Measurements from ENCODE around the gene NDUFS5. TPM values are rescaled to one million over a fixed set of nuclear protein-coding genes. Genes with fewer than 3 reads are reported as not detected.
"Not testable (repeated sequence)": the region's sequence is repeated elsewhere in the genome, so short reads cannot be mapped to it uniquely, and the experiment has no call there.

Gene NDUFS5
- total RNA-seq, 3 donors from 2014 or later: 161 to 226 (median 205) TPM

GRCh38 chr1:39043513-39043912, 17.4 kb downstream of the NDUFS5 start:
- H3K9me3 Mint-ChIP-seq: no peaks in the 10 kb centered on the region
- ATAC-seq: no peak
- H3K4me1 Mint-ChIP-seq (ENCODE audit: low read depth): peaks cover 8% of the 10 kb centered on the region
- H3K27me3 Mint-ChIP-seq (ENCODE audit: low read depth): no peaks in the 10 kb centered on the region
- no peak overlapping the region for H3K4me3 Mint-ChIP-seq
- H3K36me3 Mint-ChIP-seq (ENCODE audit: insufficient read depth): peaks cover 21% of the 10 kb centered on the region
- DNase-seq: no peak

- no peak for ATAC-seq
These were observed 18.6 kb downstream of the NDUFS5 start for GRCh38 chr1:39044762-39045161.

GRCh38 chr1:39045231-39045630, 19.1 kb downstream of the NDUFS5 start:
- Mint-ChIP-seq H3K36me3 (ENCODE audit: insufficient read depth) (peaks cover 23% of the 10 kb centered on the region), H3K4me1 (ENCODE audit: low read depth) (no peaks in the 10 kb centered on the region), H3K27me3 (ENCODE audit: low read depth) (no peaks in the 10 kb centered on the region), H3K4me3 (no peak overlapping the region), H3K9me3 (no peaks in the 10 kb centered on the region)
- no peak for DNase-seq
- no peak for ATAC-seq

More at GRCh38 chr1:39044762-39045161, 18.6 kb downstream of the NDUFS5 start:
- Mint-ChIP-seq H3K9me3 (no peaks in the 10 kb centered on the region), H3K4me3 (no peak overlapping the region), H3K36me3 (ENCODE audit: insufficient read depth) (peaks cover 23% of the 10 kb centered on the region), H3K27me3 (ENCODE audit: low read depth) (no peaks in the 10 kb centered on the region), H3K4me1 (ENCODE audit: low read depth) (peaks cover 2% of the 10 kb centered on the region)
- DNase-seq: no peak

DNA sequence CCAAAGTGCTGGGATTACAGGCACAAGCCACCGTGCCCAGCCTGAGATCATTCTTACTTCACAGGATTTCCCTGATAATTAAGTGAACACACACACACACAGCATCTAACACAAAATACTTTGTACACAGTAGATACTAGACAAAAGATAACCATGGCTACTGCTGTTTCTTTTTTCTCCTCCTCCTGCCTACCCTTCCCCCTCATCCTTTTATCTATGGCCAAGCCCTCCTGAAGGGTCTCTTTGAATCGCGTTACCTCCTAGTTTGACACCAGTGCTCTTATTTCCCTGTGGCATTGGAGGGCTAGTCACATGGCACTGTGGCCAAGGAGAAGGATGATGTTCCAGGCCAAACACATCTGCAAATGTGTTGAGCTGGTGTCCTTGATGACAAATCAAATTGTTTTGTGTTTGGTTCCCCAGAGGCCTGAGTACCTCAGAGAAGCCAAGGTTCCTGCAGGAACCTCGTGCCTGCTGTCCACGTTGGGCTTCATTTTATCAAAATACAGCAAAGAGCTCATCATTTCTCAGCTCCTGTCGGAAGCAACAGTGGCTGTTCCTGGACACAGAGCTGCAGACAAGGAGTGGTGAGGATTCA, 20.6 kb downstream of the NDUFS5 start:
- no peak for ATAC-seq
- peaks cover 26% of the 10 kb centered on the region for H3K36me3 Mint-ChIP-seq (ENCODE audit: insufficient read depth)
- H3K27me3 Mint-ChIP-seq (ENCODE audit: low read depth): no peaks in the 10 kb centered on the region
- no peaks in the 10 kb centered on the region for H3K9me3 Mint-ChIP-seq
- DNase-seq: no peak
- peaks cover 5% of the 10 kb centered on the region for H3K4me1 Mint-ChIP-seq (ENCODE audit: low read depth)
- H3K4me3 Mint-ChIP-seq: no peak overlapping the region

DNA sequence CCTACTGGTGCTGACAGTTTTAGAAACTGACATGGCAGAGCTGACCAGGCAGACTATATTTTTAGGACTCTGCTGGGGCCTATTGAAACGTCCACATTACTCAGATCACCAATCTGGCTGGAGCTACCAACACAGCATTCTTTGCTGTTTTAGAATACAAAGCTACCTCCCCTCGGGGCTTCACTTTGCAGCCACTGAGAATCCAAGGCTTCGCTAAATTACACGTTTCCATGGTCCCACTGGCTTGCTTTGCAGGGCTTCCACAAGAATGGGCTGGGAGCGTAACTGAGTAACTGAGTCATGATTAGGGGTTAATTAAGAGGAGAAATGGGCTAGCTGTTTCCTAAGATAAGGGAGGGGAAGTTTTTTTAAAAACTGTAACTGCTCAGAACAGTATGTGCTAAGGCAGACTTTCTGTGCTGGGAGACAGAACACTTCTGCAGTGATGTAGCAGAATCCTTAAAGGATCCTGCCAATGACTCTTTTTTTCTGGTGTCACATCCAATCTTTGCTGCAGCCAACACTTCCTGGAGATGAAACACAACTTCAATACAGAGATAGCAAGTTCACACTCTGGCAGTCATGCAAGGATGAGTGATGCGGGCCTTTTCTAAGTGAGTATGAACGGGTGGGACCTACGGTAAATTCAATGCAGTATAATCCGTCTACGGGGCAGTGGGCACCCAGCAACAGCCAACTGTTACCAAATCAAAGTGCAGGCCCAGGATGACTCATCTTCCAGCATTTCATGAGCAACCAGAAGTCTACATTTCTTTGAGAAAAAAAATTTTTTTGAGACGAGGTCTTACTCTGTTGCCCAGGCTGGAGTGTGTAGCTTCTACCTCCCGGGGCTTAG, 21.5 kb downstream of the NDUFS5 start:
- peak; percentile 28 to 37 for ATAC-seq
- H3K36me3 Mint-ChIP-seq (ENCODE audit: insufficient read depth): peaks cover 23% of the 10 kb centered on the region

DNA sequence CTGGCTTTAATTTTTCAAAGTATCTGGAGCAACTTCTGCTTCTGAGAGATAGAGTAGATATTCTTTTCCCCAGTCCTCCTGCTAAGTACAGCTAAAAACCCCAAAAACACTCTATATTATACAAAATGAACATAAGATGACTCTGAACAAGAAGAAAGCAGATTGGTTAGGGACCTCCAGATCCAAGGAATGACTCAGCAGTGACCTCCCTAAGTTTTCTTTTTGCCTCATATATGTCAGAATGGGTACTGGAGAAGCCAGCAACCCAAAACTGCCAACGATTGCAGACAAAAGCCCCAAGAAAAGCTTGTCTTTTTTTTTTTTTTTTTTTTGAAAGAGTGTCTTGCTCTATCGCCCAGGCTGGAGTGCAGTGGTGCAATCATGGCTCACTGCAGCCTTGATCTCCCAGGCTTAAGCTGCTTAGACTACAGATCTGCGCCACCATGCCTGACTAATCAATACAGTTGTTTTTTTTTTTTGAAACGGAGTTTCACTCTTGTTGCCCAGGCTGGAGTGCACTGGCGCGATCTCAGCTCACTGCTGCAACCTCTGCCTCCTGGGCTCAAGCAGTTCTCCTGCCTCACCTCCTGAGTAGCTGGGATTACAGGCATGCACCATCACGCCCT, 22.7 kb downstream of the NDUFS5 start:
- DNase-seq: no peak
- H3K4me1 Mint-ChIP-seq (ENCODE audit: low read depth): peaks cover 5% of the 10 kb centered on the region
- H3K9me3 Mint-ChIP-seq: no peaks in the 10 kb centered on the region
- H3K27me3 Mint-ChIP-seq (ENCODE audit: low read depth): no peaks in the 10 kb centered on the region
- peaks cover 21% of the 10 kb centered on the region for H3K36me3 Mint-ChIP-seq (ENCODE audit: insufficient read depth)
- no peak for ATAC-seq
- H3K4me3 Mint-ChIP-seq: no peak overlapping the region

More for the DNA sequence above, 21.5 kb downstream of the NDUFS5 start:
- Mint-ChIP-seq H3K4me3 (no peak overlapping the region), H3K27me3 (ENCODE audit: low read depth) (no peaks in the 10 kb centered on the region), H3K4me1 (ENCODE audit: low read depth) (peaks cover 5% of the 10 kb centered on the region), H3K9me3 (no peaks in the 10 kb centered on the region)
- DNase-seq: no peak

- Mint-ChIP-seq H3K4me3 (no peak overlapping the region), H3K4me1 (ENCODE audit: low read depth) (peaks cover 5% of the 10 kb centered on the region), H3K36me3 (ENCODE audit: insufficient read depth) (peaks cover 19% of the 10 kb centered on the region), H3K27me3 (ENCODE audit: low read depth) (no peaks in the 10 kb centered on the region), H3K9me3 (no peaks in the 10 kb centered on the region)
- DNase-seq (no peak), ATAC-seq (no peak)
These were observed 23.9 kb downstream of the NDUFS5 start for GRCh38 chr1:39050001-39050400.

- not testable (repeated sequence) for ATAC-seq; H3K27me3 Mint-ChIP-seq (ENCODE audit: low read depth); H3K9me3 Mint-ChIP-seq
These were observed 25.2 kb downstream of the NDUFS5 start for GRCh38 chr1:39051193-39051850.

DNA sequence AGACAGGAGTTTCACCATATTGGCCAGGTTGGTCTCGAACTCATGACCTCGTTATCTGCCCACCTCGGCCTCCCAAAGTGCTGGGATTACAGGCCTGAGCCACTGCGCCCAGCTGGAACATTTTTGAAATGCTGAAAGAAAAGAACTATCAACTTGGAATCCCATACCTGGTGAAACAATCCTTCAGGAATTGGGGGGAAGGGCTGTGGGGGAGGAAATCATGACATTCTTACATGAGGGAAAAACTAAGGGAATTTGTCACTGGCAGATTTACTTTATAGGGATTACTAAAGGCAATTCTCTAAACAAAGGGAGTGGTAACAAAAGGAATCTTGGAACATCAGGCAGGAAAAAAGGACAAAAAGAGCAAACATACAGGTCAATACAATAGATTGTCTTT, 25.8 kb downstream of the NDUFS5 start:
- Mint-ChIP-seq H3K4me3 (no peak overlapping the region), H3K27me3 (ENCODE audit: low read depth) (no peaks in the 10 kb centered on the region), H3K36me3 (ENCODE audit: insufficient read depth) (peaks cover 16% of the 10 kb centered on the region), H3K9me3 (no peaks in the 10 kb centered on the region), H3K4me1 (ENCODE audit: low read depth) (peaks cover 5% of the 10 kb centered on the region)
- DNase-seq (no peak), ATAC-seq (no peak)

More at GRCh38 chr1:39051193-39051850, 25.2 kb downstream of the NDUFS5 start:
- not testable (repeated sequence) for DNase-seq; H3K4me1 Mint-ChIP-seq (ENCODE audit: low read depth); H3K4me3 Mint-ChIP-seq
- peaks cover 16% of the 10 kb centered on the region for H3K36me3 Mint-ChIP-seq (ENCODE audit: insufficient read depth)

DNA sequence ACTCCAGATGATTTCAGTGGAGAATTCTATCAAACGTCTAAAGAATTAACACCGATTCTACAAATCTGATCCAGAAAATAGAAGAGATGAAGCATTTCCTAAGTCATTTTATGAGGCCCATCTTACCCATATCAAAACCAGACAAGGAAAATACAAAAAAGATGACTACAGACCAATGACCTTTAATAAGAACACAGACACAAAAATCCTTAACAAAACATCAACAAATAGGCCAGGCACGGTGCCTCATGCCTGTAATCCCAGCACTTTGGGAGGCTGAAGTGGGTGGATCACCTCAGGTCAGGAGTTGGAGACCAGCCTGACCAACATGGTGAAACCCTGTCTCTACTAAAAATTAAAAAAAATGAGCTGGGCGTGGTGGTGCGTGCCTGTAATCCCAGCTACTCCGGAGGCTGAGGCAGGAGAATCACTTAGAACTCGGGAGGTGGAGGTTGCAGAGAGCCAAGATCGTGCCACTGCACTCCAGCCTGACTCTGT, 29.1 kb downstream of the NDUFS5 start:
- not testable (repeated sequence) for H3K27me3 Mint-ChIP-seq (ENCODE audit: low read depth); DNase-seq; H3K4me1 Mint-ChIP-seq (ENCODE audit: low read depth); H3K36me3 Mint-ChIP-seq (ENCODE audit: insufficient read depth); ATAC-seq; H3K4me3 Mint-ChIP-seq; H3K9me3 Mint-ChIP-seq

DNA sequence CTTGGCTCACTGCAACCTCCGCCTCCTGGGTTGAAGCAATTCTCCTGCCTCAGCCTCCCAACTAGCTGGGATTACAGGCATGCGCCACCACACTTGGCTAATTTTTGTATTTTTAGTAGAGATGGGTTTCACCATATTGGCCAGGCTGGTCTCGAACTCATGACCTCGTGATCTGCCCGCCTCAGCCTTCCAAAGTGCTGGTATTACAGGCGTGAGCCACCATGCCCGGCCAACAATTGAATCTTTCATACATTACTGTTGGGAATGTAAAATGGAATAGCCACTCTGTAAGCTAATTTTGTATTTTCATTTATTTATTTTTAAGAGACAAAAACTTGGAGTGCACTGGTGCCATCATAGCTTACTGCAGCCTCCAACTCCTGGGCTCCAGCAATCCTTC, 35.4 kb downstream of the NDUFS5 start:
- not testable (repeated sequence) for ATAC-seq; DNase-seq; H3K27me3 Mint-ChIP-seq (ENCODE audit: low read depth); H3K9me3 Mint-ChIP-seq; H3K4me3 Mint-ChIP-seq; H3K36me3 Mint-ChIP-seq (ENCODE audit: insufficient read depth); H3K4me1 Mint-ChIP-seq (ENCODE audit: low read depth)

DNA sequence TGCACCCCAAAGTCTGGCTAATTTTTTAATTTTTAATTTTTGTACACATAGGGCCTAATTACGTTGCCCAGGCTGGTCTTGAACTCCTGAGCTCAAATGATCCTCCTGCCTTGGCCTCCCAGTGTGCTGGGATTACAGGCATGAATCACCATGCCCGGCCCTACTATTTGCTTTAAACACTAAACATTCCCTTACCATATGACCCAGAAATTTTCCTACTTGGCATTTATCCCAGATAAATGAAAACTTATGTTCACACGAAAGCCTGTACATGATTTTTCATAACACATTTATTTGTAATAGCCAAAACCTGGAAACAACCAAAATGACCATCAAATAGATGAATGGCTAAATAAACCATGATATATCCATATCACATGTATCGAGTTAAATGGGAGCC, 35.8 kb downstream of the NDUFS5 start:
- ATAC-seq (no peak), DNase-seq (no peak)
- H3K4me3 Mint-ChIP-seq: no peak overlapping the region
- H3K36me3 Mint-ChIP-seq (ENCODE audit: insufficient read depth): no peaks in the 10 kb centered on the region
- no peaks in the 10 kb centered on the region for H3K4me1 Mint-ChIP-seq (ENCODE audit: low read depth)
- H3K27me3 Mint-ChIP-seq (ENCODE audit: low read depth): no peaks in the 10 kb centered on the region
- no peaks in the 10 kb centered on the region for H3K9me3 Mint-ChIP-seq

- DNase-seq (no peak), ATAC-seq (no peak)
- Mint-ChIP-seq H3K4me3 (no peak overlapping the region), H3K9me3 (no peaks in the 10 kb centered on the region), H3K36me3 (ENCODE audit: insufficient read depth) (no peaks in the 10 kb centered on the region), H3K27me3 (ENCODE audit: low read depth) (no peaks in the 10 kb centered on the region), H3K4me1 (ENCODE audit: low read depth) (no peaks in the 10 kb centered on the region)
These were observed 37.0 kb downstream of the NDUFS5 start for GRCh38 chr1:39063191-39063590.

DNA sequence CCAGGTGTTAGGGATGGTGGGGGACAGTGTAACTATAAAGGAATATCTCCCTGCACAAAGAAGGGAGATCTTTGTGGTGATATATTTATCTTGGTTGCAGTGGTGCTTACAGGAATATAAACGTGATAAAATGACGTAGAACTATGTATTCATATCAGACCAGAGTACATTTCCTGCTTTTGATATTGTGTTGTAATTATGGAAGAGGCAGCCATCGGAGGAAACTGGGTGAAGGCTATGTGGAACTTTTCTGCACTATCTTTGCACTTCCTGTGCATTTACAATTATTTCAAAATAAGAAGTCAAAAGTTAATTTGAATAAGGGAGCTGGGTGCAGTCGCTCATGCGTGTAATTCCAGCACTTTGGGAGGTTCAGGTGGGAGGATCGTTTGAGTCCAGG, 37.6 kb downstream of the NDUFS5 start:
- H3K36me3 Mint-ChIP-seq (ENCODE audit: insufficient read depth): no peaks in the 10 kb centered on the region
- ATAC-seq: no peak
- DNase-seq: no peak
- no peaks in the 10 kb centered on the region for H3K9me3 Mint-ChIP-seq
- H3K4me3 Mint-ChIP-seq: no peak overlapping the region
- no peaks in the 10 kb centered on the region for H3K4me1 Mint-ChIP-seq (ENCODE audit: low read depth)
- no peaks in the 10 kb centered on the region for H3K27me3 Mint-ChIP-seq (ENCODE audit: low read depth)

Measured in activated T-cell treated with anti-CD3 and anti-CD28 coated beads, Interleukin-2, amount 50 U/mL, for 4 hours (primary cell).